OCI-LY3 (cell line): Measurements from ENCODE around the gene LMX1A.

ENCODE experiments used
- EZH2phosphoT487 ChIP-seq: fragments of 200-600 bp; shearing (Covaris generic); IDR thresholded peaks from 2 replicates; pipeline ENCODE4 v1.6.1; 2018; ENCODE audit warnings: antibody characterized with exemption, mixed run types, low read depth
- TF ChIP-seq, protein P1 (sequence below): fragments of 200-600, 300-600 bp; sonication (generic); IDR thresholded peaks from 2 replicates; pipeline ENCODE4 v1.5.1; 2014; ENCODE audit warnings: antibody characterized with exemption, low read length, low read depth

DNA sequence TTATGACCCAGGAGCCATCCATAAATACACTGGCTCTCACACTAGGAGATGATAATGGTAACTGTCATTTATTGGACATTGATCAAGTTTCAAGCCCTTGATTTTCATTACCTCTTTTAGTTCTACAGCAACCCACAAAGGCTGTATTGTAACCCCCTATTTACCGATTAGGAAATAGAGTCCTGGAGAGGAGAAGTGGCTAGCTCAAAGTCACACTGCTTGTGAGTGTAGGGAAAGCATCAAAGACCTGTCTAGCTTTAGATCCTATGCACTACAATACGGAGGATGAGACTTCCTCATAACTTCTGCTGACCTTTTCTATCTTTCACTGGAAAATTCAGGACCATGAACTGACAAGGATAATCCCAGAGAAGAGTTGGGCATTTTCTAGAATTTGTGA lies 115.2 kb downstream of the LMX1A start:
- TF ChIP-seq, protein P1, sequence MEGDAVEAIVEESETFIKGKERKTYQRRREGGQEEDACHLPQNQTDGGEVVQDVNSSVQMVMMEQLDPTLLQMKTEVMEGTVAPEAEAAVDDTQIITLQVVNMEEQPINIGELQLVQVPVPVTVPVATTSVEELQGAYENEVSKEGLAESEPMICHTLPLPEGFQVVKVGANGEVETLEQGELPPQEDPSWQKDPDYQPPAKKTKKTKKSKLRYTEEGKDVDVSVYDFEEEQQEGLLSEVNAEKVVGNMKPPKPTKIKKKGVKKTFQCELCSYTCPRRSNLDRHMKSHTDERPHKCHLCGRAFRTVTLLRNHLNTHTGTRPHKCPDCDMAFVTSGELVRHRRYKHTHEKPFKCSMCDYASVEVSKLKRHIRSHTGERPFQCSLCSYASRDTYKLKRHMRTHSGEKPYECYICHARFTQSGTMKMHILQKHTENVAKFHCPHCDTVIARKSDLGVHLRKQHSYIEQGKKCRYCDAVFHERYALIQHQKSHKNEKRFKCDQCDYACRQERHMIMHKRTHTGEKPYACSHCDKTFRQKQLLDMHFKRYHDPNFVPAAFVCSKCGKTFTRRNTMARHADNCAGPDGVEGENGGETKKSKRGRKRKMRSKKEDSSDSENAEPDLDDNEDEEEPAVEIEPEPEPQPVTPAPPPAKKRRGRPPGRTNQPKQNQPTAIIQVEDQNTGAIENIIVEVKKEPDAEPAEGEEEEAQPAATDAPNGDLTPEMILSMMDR: no peak
- TF ChIP-seq EZH2phosphoT487: no peak
